Thoracic aorta (tissue), 2 donors: ENCODE results near the gene TNK2. TPM values are rescaled to one million over a fixed set of nuclear protein-coding genes. Genes with fewer than 3 reads are reported as not detected.

Experiments used
- ATAC-seq: fragments of 150-250 bp; one replicate; pipeline ENCODE4 v1.8.0; 2017; ENCODE audit warnings: low read depth; ENCODE audit not compliant: insufficient number of reproducible peaks, low FRiP score
- DNase-seq: peaks from one replicate; pipeline ENCODE4 v3.0.0-alpha.2; 2020; ENCODE audit warnings: low spot score
- H3K27ac ChIP-seq, 2 donors: fragments of 200-600 bp; sonication (generic); 1 replicate in 1 of 2; 2 replicates in 1 of 2; pipeline ENCODE4 v1.5.1; 2016; ENCODE audit warnings: mild to moderate bottlenecking in 2 of 2, moderate library complexity in 2 of 2
- H3K27me3 ChIP-seq: fragments of 200-600 bp; sonication (generic); replicated peaks from 2 replicates; pipeline ENCODE4 v1.6.0; 2016; ENCODE audit warnings: mild to moderate bottlenecking; ENCODE audit not compliant: insufficient read depth
- H3K36me3 ChIP-seq: fragments of 200-600 bp; sonication (generic); one replicate; pipeline ENCODE4 v1.5.1; 2016
- H3K4me1 ChIP-seq, 2 donors: fragments of 200-600 bp; sonication (generic); 1 replicate in 1 of 2; 2 replicates in 1 of 2; pipeline versions ENCODE4 v1.5.1 to v1.6.0; 2016; ENCODE audit warnings: low read depth in 2 of 2, mild to moderate bottlenecking in 1 of 2; ENCODE audit not compliant: control insufficient read depth in 1 of 2
- H3K4me3 ChIP-seq: fragments of 200-600 bp; sonication (generic); 2 replicates; pipeline ENCODE4 v1.5.1; 2016; ENCODE audit warnings: mild to moderate bottlenecking
- H3K9me3 ChIP-seq: fragments of 200-600 bp; sonication (generic); 2 replicates; pipeline ENCODE4 v1.5.1; 2016
- CTCF ChIP-seq: fragments of 200-600 bp; sonication (generic); IDR thresholded peaks from one replicate; pipeline ENCODE4 v1.5.1; 2019; ENCODE audit warnings: antibody characterized with exemption
- total RNA-seq, 2 donors: library from RNA; depleted of rRNA; stranded (reverse); fragments of >200 nt; gene quantifications; one replicate each; pipeline versions ENCODE4 v1.1.0 to v1.2.3, GENCODE V29; 2016

TNK2 gene
- total RNA-seq, 2 donors from 2014 or later = 38.9 to 69.8 TPM

- ATAC-seq (no peak), DNase-seq (no peak)
- H3K4me1 ChIP-seq = peaks cover 0 to 5% of the 10 kb centered on the region in 2 donors
- no peak overlapping the region for H3K4me3 ChIP-seq
- no peak for TF ChIP-seq CTCF
- H3K9me3 ChIP-seq = no peaks in the 10 kb centered on the region
- no peak overlapping the region for H3K27ac ChIP-seq
- no peaks in the 10 kb centered on the region for H3K36me3 ChIP-seq
- no peaks in the 10 kb centered on the region for H3K27me3 ChIP-seq
These were observed 61.0 kb downstream of the TNK2 start for GRCh38 chr3:195847055-195847950.

- H3K36me3 ChIP-seq = no peaks in the 10 kb centered on the region
- no peak overlapping the region for H3K4me3 ChIP-seq
- no peak for TF ChIP-seq CTCF
- H3K9me3 ChIP-seq = no peaks in the 10 kb centered on the region
- no peaks in the 10 kb centered on the region for H3K27me3 ChIP-seq
- H3K4me1 ChIP-seq = no peaks in the 10 kb centered on the region
- no peak overlapping the region for H3K27ac ChIP-seq
- DNase-seq = no peak
- no peak for ATAC-seq
These were observed 62.9 kb downstream of the TNK2 start for GRCh38 chr3:195845483-195845882.

GRCh38 chr3:195844671-195845218, 63.6 kb downstream of the TNK2 start:
- no peaks in the 10 kb centered on the region for H3K36me3 ChIP-seq
- ATAC-seq (no peak), DNase-seq (no peak)
- no peaks in the 10 kb centered on the region for H3K27me3 ChIP-seq
- no peaks in the 10 kb centered on the region for H3K4me1 ChIP-seq
- no peak for TF ChIP-seq CTCF
- H3K9me3 ChIP-seq = no peaks in the 10 kb centered on the region
- H3K4me3 ChIP-seq = no peak overlapping the region
- no peak overlapping the region for H3K27ac ChIP-seq

GRCh38 chr3:195839260-195840010, 68.9 kb downstream of the TNK2 start:
- no peaks in the 10 kb centered on the region for H3K27me3 ChIP-seq
- no peak overlapping the region for H3K4me3 ChIP-seq
- H3K27ac ChIP-seq = no peak overlapping the region
- no peak for TF ChIP-seq CTCF
- ATAC-seq (no peak), DNase-seq (no peak)
- no peaks in the 10 kb centered on the region for H3K36me3 ChIP-seq
- no peaks in the 10 kb centered on the region for H3K9me3 ChIP-seq
- no peaks in the 10 kb centered on the region for H3K4me1 ChIP-seq

- no peaks in the 10 kb centered on the region for H3K36me3 ChIP-seq
- H3K27ac ChIP-seq = no peak overlapping the region
- H3K4me3 ChIP-seq = no peak overlapping the region
- ATAC-seq (no peak), DNase-seq (no peak)
- no peak for TF ChIP-seq CTCF
- no peaks in the 10 kb centered on the region for H3K27me3 ChIP-seq
- no peaks in the 10 kb centered on the region for H3K4me1 ChIP-seq
- H3K9me3 ChIP-seq = no peaks in the 10 kb centered on the region
These were observed 69.6 kb downstream of the TNK2 start for GRCh38 chr3:195838714-195839113.
